B cell (primary cell): Measurements from ENCODE around the gene FAM131C. TPM values are rescaled to one million over a fixed set of nuclear protein-coding genes. Genes with fewer than 3 reads are reported as not detected.

ENCODE experiments used
- ATAC-seq: fragments of 200-7000 bp; cut with Tn5 transposase; one replicate; pipeline ENCODE4 v1.10.0; 2021; ENCODE audit warnings: low read depth, mild to moderate bottlenecking, moderate number of reproducible peaks, moderate library complexity
- CTCF ChIA-PET: fragments of 350-600 bp; sonication (Branson Sonifier 250); formaldehyde crosslinking; loops from one replicate; lab custom pipeline; 2021; ENCODE audit warnings: antibody characterized with exemption, inconsistent platforms; lab: Charles Lee
- POLR2A ChIA-PET: fragments of 350-600 bp; sonication (Branson Sonifier 250); formaldehyde crosslinking; loops from one replicate; lab custom pipeline; 2021; ENCODE audit warnings: antibody characterized with exemption; lab: Charles Lee
- DNase-seq: peaks from one replicate; pipeline ENCODE4 v3.0.0; 2013
- H2AFZ ChIP-seq: 2 replicates; pipeline ENCODE4 v1.6.1; 2012; ENCODE audit warnings: mild to moderate bottlenecking, low read depth, low read length; ENCODE audit not compliant: insufficient read depth, poor library complexity, severe bottlenecking
- H3K27ac ChIP-seq, 2 donors: 1 replicate in 1 of 2; 2 replicates in 1 of 2; pipeline ENCODE4 v1.5.1; 2012 to 2013; ENCODE audit warnings: low read length in 2 of 2, mild to moderate bottlenecking in 2 of 2, moderate library complexity in 1 of 2
- H3K27me3 ChIP-seq, 4 experiments: fragments of 200-600 bp in 1 of 4; sonication (generic) in 1 of 4; replicated peaks in 1 of 4; 1 replicate in 2 of 4; 2 replicates in 2 of 4; pipeline versions ENCODE4 v1.6.1 to v1.7.0; 2013 to 2016; ENCODE audit warnings: low read length in 3 of 4, mild to moderate bottlenecking in 2 of 4, mixed read lengths in 1 of 4, moderate library complexity in 1 of 4; ENCODE audit not compliant: insufficient read depth in 4 of 4, control insufficient read depth in 3 of 4; ENCODE audit errors: control extremely low read depth in 1 of 4
- H3K36me3 ChIP-seq, 2 experiments: replicated peaks in 1 of 2; 1 replicate in 1 of 2; 2 replicates in 1 of 2; pipeline versions ENCODE4 v1.6.1 to v1.7.1; 2013; ENCODE audit warnings: low read length in 1 of 2; ENCODE audit not compliant: insufficient read depth in 2 of 2, control insufficient read depth in 1 of 2; ENCODE audit errors: control extremely low read depth in 1 of 2, extremely low read depth in 1 of 2
- H3K4me1 ChIP-seq, 2 donors: fragments of 200-600 bp in 1 of 2; sonication (generic) in 1 of 2; 1 replicate in 1 of 2; 2 replicates in 1 of 2; pipeline versions ENCODE4 v1.5.1 to v1.6.1; 2013 to 2017; ENCODE audit warnings: low read length in 2 of 2; ENCODE audit not compliant: control insufficient read depth in 2 of 2, insufficient read depth in 2 of 2
- H3K4me2 ChIP-seq: replicated peaks from 2 replicates; pipeline ENCODE3; 2012; ENCODE audit warnings: mild to moderate bottlenecking, low read depth, low read length; ENCODE audit not compliant: poor library complexity, severe bottlenecking
- H3K4me3 ChIP-seq, 5 experiments: fragments of 200-600 bp in 1 of 5; sonication (generic) in 1 of 5; 1 replicate in 3 of 5; 2 replicates in 2 of 5; pipeline versions ENCODE4 v1.5.1 to v1.7.0; 2011 to 2016; ENCODE audit warnings: low read length in 4 of 5, mild to moderate bottlenecking in 4 of 5, low read depth in 2 of 5, control low read depth in 1 of 5, moderate library complexity in 1 of 5; ENCODE audit not compliant: insufficient read depth in 1 of 5; ENCODE audit errors: control extremely low read depth in 1 of 5, extremely low read depth in 1 of 5
- H3K79me2 ChIP-seq: fragments of 200-600 bp; sonication (generic); one replicate; pipeline ENCODE4 v1.6.0; 2016; ENCODE audit warnings: low read length; ENCODE audit not compliant: control insufficient read depth, insufficient read depth
- H3K9ac ChIP-seq: fragments of 200-600 bp; sonication (generic); 2 replicates; pipeline ENCODE4 v1.6.1; 2017; ENCODE audit warnings: mild to moderate bottlenecking, low read length, moderate library complexity
- H3K9me3 ChIP-seq, 3 donors: one replicate each; pipeline versions ENCODE4 v1.6.1 to v1.7.1; 2013; ENCODE audit warnings: low read length in 2 of 3; ENCODE audit not compliant: control insufficient read depth in 2 of 3, insufficient read depth in 1 of 3; ENCODE audit errors: control extremely low read depth in 1 of 3
- H4K20me1 ChIP-seq: 2 replicates; pipeline ENCODE4 v1.6.0; 2012; ENCODE audit warnings: mild to moderate bottlenecking, low read length; ENCODE audit not compliant: insufficient read depth, control insufficient read depth, poor library complexity, severe bottlenecking
- H3K27ac Mint-ChIP-seq: one replicate; pipeline ENCODE4 v1.8.0; 2021; ENCODE audit warnings: mixed read lengths
- H3K27me3 Mint-ChIP-seq: one replicate; pipeline ENCODE4 v1.8.0; 2021; ENCODE audit warnings: mixed read lengths
- H3K4me1 Mint-ChIP-seq: one replicate; pipeline ENCODE4 v1.8.0; 2021; ENCODE audit warnings: mixed read lengths
- H3K4me3 Mint-ChIP-seq: one replicate; pipeline ENCODE4 v1.8.0; 2021; ENCODE audit warnings: mixed read lengths
- H3K9me3 Mint-ChIP-seq: one replicate; pipeline ENCODE4 v1.8.0; 2022; ENCODE audit warnings: mixed read lengths; ENCODE audit not compliant: insufficient read depth
- CTCF ChIP-seq: fragments of 200-600 bp; IDR thresholded peaks from one replicate; pipeline ENCODE4 v1.8.0; 2022; ENCODE audit warnings: antibody characterized with exemption, mild to moderate bottlenecking
- EZH2 ChIP-seq: IDR thresholded peaks from 2 replicates; pipeline ENCODE4 v1.6.1; 2012; ENCODE audit warnings: borderline replicate concordance, low read depth, mild to moderate bottlenecking, moderate library complexity, low read length; ENCODE audit not compliant: insufficient read depth, poor library complexity, severe bottlenecking
- WGBS: methylation state at CpG from one replicate; pipeline ENCODE4 v1.1.5; 2013; ENCODE audit warnings: missing lambda C conversion rate; ENCODE audit not compliant: insufficient coverage; 5-methylcytosine and 5-hydroxymethylcytosine counted together
- intact Hi-C: fragments of 100-400 bp; cut with micrococcal nuclease; formaldehyde crosslinking; loops from one replicate; pipeline ENCODE4 v1.10.0; 2022
- polyA plus RNA-seq: library from polyadenylated mRNA; depleted of rRNA; stranded (reverse); fragments of >200 nt; gene quantifications from 2 replicates; pipeline ENCODE4 v1.2.3, GENCODE V29; 2012
- total RNA-seq, 2 donors: library from RNA; stranded (reverse); fragments of 120-200 nt in 1 of 2; gene quantifications; 1 replicate in 1 of 2; 2 replicates in 1 of 2; pipeline versions ENCODE4 v1.2.3 to v1.2.4, GENCODE V29; 2013 to 2022

FAM131C gene
- total and polyA plus RNA-seq, 2 donors (not counting 1 experiment from before 2014, with no cell fraction given), result 0.37 TPM; not detected in 1

GRCh38 chr1:16094453-16095158, 21.2 kb upstream of the FAM131C start:
- Histone ChIP-seq H3K79me2 (no peaks in the 10 kb centered on the region), H3K4me1 (no peaks in the 10 kb centered on the region), H3K4me3 (no peak overlapping the region), H3K27me3 (peaks cover 0 to 6% (median 1%) of the 10 kb centered on the region in 4 experiments), H4K20me1 (no peaks in the 10 kb centered on the region), H3K9ac (no peak overlapping the region), H2AFZ (no peak overlapping the region), H3K4me2 (no peak overlapping the region), H3K36me3 (no peaks in the 10 kb centered on the region), H3K9me3 (peaks cover 0 to 1% (median 0%) of the 10 kb centered on the region in 3 donors), H3K27ac (no peak overlapping the region)
- WGBS, result 87% methylated on average over 3 of the region's 21 CpGs
- no peak overlapping the region for H3K4me3 Mint-ChIP-seq
- no peak for ATAC-seq
- peaks cover 33% of the 10 kb centered on the region for H3K27me3 Mint-ChIP-seq
- intact Hi-C loops, result no loop called here
- H3K9me3 Mint-ChIP-seq, result no peaks in the 10 kb centered on the region
- POLR2A ChIA-PET, result interaction anchor here (0.7 kb wide), 1 partner anchor 95 kb away, joined by 5 read pairs; no protein-coding TSS in a partner anchor
- TF ChIP-seq CTCF, result no peak
- TF ChIP-seq EZH2, result no peak
- CTCF ChIA-PET, result interaction anchor here (0.6 to 0.7 kb wide), 2 partner anchors 26 to 333 kb away, joined by 3 to 5 read pairs; no protein-coding TSS in a partner anchor
- DNase-seq, result no peak
- H3K27ac Mint-ChIP-seq, result no peak overlapping the region
- H3K4me1 Mint-ChIP-seq, result no peaks in the 10 kb centered on the region

DNA sequence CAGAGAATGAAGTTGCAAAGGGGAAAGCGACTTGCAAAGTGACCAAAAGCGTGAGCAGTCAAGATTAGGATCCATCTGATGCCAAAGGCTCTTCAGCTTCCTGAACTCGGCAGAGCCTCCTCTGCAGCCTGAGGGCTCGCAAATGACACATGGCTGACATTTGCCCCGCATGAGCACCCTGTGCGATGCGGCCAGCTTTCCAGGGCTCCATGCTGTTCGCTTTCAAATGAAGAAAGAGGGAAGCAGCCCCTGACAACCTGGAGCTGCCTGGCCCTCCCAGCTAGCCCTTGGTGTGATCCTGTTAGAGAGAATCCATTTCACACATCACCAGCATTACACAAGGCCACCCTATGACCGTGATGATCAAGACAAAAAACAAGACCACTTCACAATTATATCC, 20.2 kb upstream of the FAM131C start:
- Histone ChIP-seq H3K27me3 (peaks cover 0 to 7% (median 1%) of the 10 kb centered on the region in 4 experiments), H3K9ac (no peak overlapping the region), H3K9me3 (no peaks in the 10 kb centered on the region), H2AFZ (no peak overlapping the region), H3K27ac (no peak overlapping the region), H3K4me1 (no peaks in the 10 kb centered on the region), H3K4me2 (no peak overlapping the region), H3K4me3 (no peak overlapping the region), H3K36me3 (no peaks in the 10 kb centered on the region), H4K20me1 (no peaks in the 10 kb centered on the region), H3K79me2 (no peaks in the 10 kb centered on the region)
- Mint-ChIP-seq H3K9me3 (no peaks in the 10 kb centered on the region), H3K4me1 (no peaks in the 10 kb centered on the region), H3K27me3 (peaks cover 28% of the 10 kb centered on the region), H3K27ac (no peak overlapping the region), H3K4me3 (no peak overlapping the region)
- DNase-seq, result no peak
- 83% methylated on average over 9 of the region's 9 CpGs for WGBS
- POLR2A ChIA-PET, result interaction anchor here (0.7 kb wide), 1 partner anchor 96 kb away, joined by 5 read pairs; no protein-coding TSS in a partner anchor
- no peak for ATAC-seq
- CTCF ChIA-PET, result interaction anchor here (0.6 to 0.7 kb wide), 2 partner anchors 27 to 332 kb away, joined by 3 to 5 read pairs; no protein-coding TSS in a partner anchor
- no peak for TF ChIP-seq EZH2
- no peak for TF ChIP-seq CTCF
- intact Hi-C loops, result no loop called here
